GM18502 (cell line): Measurements from ENCODE around the gene PCK2.

ENCODE experiments used
- ATAC-seq: cut with Tn5 transposase; IDR thresholded peaks from one replicate; pipeline ENCODE4 v1.9.1; 2021; ENCODE audit warnings: mild to moderate bottlenecking; ENCODE audit not compliant: unreplicated experiment, poor library complexity

PCK2 gene

GRCh38 chr14:24060984-24061913 lies 32.9 kb upstream of the PCK2 start:
- ATAC-seq = no peak

- no peak for ATAC-seq
These were observed 31.7 kb upstream of the PCK2 start for GRCh38 chr14:24062216-24062980.

GRCh38 chr14:24063263-24063836 lies 30.8 kb upstream of the PCK2 start:
- ATAC-seq = no peak

GRCh38 chr14:24064091-24064795 lies 29.9 kb upstream of the PCK2 start:
- no peak for ATAC-seq

GRCh38 chr14:24064856-24065255 lies 29.3 kb upstream of the PCK2 start:
- no peak for ATAC-seq

GRCh38 chr14:24065408-24065807 lies 28.7 kb upstream of the PCK2 start:
- no peak for ATAC-seq

- ATAC-seq = no peak
These were observed 27.5 kb upstream of the PCK2 start for GRCh38 chr14:24066496-24067132.

- ATAC-seq = no peak
These were observed 26.7 kb upstream of the PCK2 start for GRCh38 chr14:24067133-24068082.

- no peak for ATAC-seq
These were observed 25.2 kb upstream of the PCK2 start for GRCh38 chr14:24068711-24069410.

GRCh38 chr14:24069411-24069735 lies 24.7 kb upstream of the PCK2 start:
- no peak for ATAC-seq

- ATAC-seq = no peak
These were observed 23.6 kb upstream of the PCK2 start for GRCh38 chr14:24070285-24071143.

- ATAC-seq = no peak
These were observed 22.9 kb upstream of the PCK2 start, which contains the start of gene CPNE6 for GRCh38 chr14:24071144-24071697. Gene CPNE6 (plus strand): TSS chr14:24071562. CDS start chr14:24072937, 1,375 bp downstream.

- ATAC-seq = no peak
These were observed 22.2 kb upstream of the PCK2 start for GRCh38 chr14:24071836-24072430.

- no peak for ATAC-seq
These were observed 21.7 kb upstream of the PCK2 start for GRCh38 chr14:24072436-24072835.

GRCh38 chr14:24072881-24073877 lies 20.9 kb upstream of the PCK2 start:
- no peak for ATAC-seq
